Measurements from ENCODE around the gene GALNT14.

DNA sequence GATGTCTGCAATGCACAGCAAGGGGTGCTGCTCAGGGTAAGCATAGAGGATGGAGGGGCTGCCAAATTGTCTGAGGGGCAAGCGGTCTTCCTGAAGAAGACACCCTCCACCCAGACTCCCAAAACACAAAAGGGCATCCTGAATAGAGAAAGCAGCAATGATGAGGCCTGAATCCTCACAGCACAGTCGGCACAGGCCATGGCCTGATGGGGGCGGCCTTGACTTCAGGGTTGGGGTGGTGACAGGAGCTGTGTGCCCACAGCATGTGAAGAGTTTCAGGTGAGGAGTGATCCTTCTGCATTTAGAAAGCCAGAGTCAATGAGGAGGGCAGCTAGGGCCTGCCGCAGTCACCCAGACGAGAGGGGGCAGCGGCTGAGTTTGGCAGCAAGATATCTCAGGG lies 159.4 kb downstream of the GALNT14 start:
- TF ChIP-seq, protein P1, sequence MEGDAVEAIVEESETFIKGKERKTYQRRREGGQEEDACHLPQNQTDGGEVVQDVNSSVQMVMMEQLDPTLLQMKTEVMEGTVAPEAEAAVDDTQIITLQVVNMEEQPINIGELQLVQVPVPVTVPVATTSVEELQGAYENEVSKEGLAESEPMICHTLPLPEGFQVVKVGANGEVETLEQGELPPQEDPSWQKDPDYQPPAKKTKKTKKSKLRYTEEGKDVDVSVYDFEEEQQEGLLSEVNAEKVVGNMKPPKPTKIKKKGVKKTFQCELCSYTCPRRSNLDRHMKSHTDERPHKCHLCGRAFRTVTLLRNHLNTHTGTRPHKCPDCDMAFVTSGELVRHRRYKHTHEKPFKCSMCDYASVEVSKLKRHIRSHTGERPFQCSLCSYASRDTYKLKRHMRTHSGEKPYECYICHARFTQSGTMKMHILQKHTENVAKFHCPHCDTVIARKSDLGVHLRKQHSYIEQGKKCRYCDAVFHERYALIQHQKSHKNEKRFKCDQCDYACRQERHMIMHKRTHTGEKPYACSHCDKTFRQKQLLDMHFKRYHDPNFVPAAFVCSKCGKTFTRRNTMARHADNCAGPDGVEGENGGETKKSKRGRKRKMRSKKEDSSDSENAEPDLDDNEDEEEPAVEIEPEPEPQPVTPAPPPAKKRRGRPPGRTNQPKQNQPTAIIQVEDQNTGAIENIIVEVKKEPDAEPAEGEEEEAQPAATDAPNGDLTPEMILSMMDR (IDR thresholded peaks at IDR 0.05) = no peak
- TF ChIP-seq POLR2A (IDR thresholded peaks at IDR 0.05) (no peak), EP300 (IDR thresholded peaks at IDR 0.05) (no peak)

Data from ovary (tissue), 3 donors.